Vagina (tissue), 2 donors: Measurements from ENCODE around the gene TPRG1L. TPM values are rescaled to one million over a fixed set of nuclear protein-coding genes. Genes with fewer than 3 reads are reported as not detected.

Experiments
- DNase-seq, 2 donors: peaks; one replicate each; pipeline ENCODE4 v3.0.0-alpha.2; 2017; ENCODE audit errors: extremely low spot score in 2 of 2
- H3K27ac ChIP-seq: fragments of 200-600 bp; sonication (generic); one replicate; pipeline ENCODE4 v1.5.1; 2019
- H3K27me3 ChIP-seq: fragments of 200-600 bp; sonication (generic); one replicate; pipeline ENCODE4 v1.5.1; 2019
- H3K36me3 ChIP-seq, 2 donors: fragments of 200-600 bp; sonication (generic); one replicate each; pipeline ENCODE4 v1.5.1; 2017 to 2019
- H3K4me1 ChIP-seq: fragments of 200-600 bp; sonication (generic); one replicate; pipeline ENCODE4 v1.5.1; 2019
- H3K4me3 ChIP-seq, 2 donors: fragments of 200-600 bp; sonication (generic); 1 replicate in 1 of 2; 2 replicates in 1 of 2; pipeline ENCODE4 v1.5.1; 2016 to 2019
- H3K9me3 ChIP-seq: fragments of 200-600 bp; sonication (generic); one replicate; pipeline ENCODE4 v1.5.1; 2019
- POLR2A ChIP-seq, 2 donors: fragments of 450-650 bp; IDR thresholded peaks; one replicate each; pipeline ENCODE4 v1.6.1; 2017; ENCODE audit warnings: antibody characterized with exemption in 2 of 2, mild to moderate bottlenecking in 2 of 2, moderate library complexity in 2 of 2
- POLR2AphosphoS5 ChIP-seq, 2 donors: sonication (generic); formaldehyde crosslinking; IDR thresholded peaks; one replicate each; pipeline ENCODE4 v1.9.0; 2017; ENCODE audit warnings: antibody characterized with exemption in 2 of 2, mild to moderate bottlenecking in 2 of 2, low read depth in 1 of 2; ENCODE audit not compliant: insufficient read depth in 1 of 2
- intact Hi-C: fragments of 100-400 bp; cut with DNase I; formaldehyde crosslinking; loops from one replicate; pipeline ENCODE4 v1.15.1; 2023
- total RNA-seq: library from RNA; depleted of rRNA; stranded (reverse); fragments of >200 nt; gene quantifications from one replicate; pipeline ENCODE4 v1.2.3, GENCODE V29; 2016
- TF ChIP-seq, protein P1 (sequence below), 3 experiments: fragments of 450-650 bp in 2 of 3; fragments of 200-600 bp in 1 of 3; sonication (generic) in 1 of 3; IDR thresholded peaks; one replicate each; pipeline ENCODE4 v1.5.1; 2017 to 2019; ENCODE audit warnings: antibody characterized with exemption in 3 of 3, mild to moderate bottlenecking in 2 of 3, moderate library complexity in 2 of 3

The TPRG1L gene
- total RNA-seq, 1 donor from 2014 or later = 44.9 TPM

DNA sequence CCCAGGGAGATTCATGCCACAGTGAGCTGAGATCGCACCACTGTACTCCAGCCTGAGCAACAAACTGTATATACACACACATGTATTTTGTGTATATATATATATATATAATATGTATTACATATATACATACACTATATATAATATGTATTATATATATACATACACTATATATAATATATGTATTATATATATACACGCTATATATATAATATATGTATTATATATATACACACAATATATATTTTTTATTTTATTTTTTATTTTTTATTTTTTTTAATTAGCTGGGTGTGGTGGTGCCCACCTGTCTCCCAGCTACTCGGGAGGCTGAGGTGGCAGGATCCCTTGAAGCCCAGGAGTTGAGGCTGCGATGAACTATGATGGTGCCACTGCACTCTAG, 36.8 kb downstream of the TPRG1L start:
- no peaks in the 10 kb centered on the region for H3K4me1 ChIP-seq
- intact Hi-C loops = no loop called here
- no peak overlapping the region for H3K4me3 ChIP-seq
- H3K36me3 ChIP-seq = no peaks in the 10 kb centered on the region
- no peak for DNase-seq
- no peaks in the 10 kb centered on the region for H3K27me3 ChIP-seq
- TF ChIP-seq, protein P1, sequence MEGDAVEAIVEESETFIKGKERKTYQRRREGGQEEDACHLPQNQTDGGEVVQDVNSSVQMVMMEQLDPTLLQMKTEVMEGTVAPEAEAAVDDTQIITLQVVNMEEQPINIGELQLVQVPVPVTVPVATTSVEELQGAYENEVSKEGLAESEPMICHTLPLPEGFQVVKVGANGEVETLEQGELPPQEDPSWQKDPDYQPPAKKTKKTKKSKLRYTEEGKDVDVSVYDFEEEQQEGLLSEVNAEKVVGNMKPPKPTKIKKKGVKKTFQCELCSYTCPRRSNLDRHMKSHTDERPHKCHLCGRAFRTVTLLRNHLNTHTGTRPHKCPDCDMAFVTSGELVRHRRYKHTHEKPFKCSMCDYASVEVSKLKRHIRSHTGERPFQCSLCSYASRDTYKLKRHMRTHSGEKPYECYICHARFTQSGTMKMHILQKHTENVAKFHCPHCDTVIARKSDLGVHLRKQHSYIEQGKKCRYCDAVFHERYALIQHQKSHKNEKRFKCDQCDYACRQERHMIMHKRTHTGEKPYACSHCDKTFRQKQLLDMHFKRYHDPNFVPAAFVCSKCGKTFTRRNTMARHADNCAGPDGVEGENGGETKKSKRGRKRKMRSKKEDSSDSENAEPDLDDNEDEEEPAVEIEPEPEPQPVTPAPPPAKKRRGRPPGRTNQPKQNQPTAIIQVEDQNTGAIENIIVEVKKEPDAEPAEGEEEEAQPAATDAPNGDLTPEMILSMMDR (IDR thresholded peaks at IDR 0.05) = no peak
- no peak for TF ChIP-seq POLR2AphosphoS5 (IDR thresholded peaks at IDR 0.05; ENCODE audit: insufficient read depth in 1 of 2, low read depth in 1 of 2)
- H3K9me3 ChIP-seq = no peaks in the 10 kb centered on the region
- no peak overlapping the region for H3K27ac ChIP-seq

DNA sequence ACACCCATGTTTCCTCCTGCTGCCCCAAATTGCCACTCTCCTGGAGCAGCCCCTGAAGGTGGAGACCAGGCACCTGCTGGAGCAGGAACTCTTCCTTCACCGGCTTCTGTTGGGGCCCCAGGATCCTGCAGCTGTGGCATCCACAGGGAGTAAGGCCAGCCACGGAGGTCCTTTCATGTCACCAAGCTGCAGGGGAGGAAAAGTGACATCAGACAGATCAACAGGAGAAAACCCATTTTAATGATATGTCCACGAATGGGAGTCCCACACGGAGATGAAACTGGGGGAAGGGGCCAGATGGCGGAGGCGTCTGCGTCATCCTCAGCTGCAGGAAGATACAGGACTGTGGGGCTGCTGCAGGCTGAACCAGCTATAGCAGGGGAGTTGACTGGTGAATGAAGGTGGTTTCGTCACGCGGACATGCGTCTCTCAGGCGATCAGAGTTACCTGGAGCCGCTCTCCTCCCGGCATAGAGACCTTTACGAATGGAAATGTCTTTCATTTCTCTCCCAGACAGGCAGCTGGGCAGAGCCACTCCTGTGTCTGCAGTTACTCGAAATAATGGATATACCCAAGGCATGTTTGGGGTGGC, 37.4 kb downstream of the TPRG1L start:
- Histone ChIP-seq H3K4me3 (no peak overlapping the region), H3K4me1 (no peaks in the 10 kb centered on the region), H3K9me3 (no peaks in the 10 kb centered on the region), H3K36me3 (no peaks in the 10 kb centered on the region), H3K27me3 (no peaks in the 10 kb centered on the region), H3K27ac (no peak overlapping the region)
- no peak for TF ChIP-seq POLR2A (IDR thresholded peaks at IDR 0.05)
- TF ChIP-seq, protein P1 (IDR thresholded peaks at IDR 0.05) = no peak
- TF ChIP-seq POLR2AphosphoS5 (IDR thresholded peaks at IDR 0.05; ENCODE audit: insufficient read depth in 1 of 2, low read depth in 1 of 2) = no peak
- no peak for DNase-seq
- intact Hi-C loops = no loop called here

DNA sequence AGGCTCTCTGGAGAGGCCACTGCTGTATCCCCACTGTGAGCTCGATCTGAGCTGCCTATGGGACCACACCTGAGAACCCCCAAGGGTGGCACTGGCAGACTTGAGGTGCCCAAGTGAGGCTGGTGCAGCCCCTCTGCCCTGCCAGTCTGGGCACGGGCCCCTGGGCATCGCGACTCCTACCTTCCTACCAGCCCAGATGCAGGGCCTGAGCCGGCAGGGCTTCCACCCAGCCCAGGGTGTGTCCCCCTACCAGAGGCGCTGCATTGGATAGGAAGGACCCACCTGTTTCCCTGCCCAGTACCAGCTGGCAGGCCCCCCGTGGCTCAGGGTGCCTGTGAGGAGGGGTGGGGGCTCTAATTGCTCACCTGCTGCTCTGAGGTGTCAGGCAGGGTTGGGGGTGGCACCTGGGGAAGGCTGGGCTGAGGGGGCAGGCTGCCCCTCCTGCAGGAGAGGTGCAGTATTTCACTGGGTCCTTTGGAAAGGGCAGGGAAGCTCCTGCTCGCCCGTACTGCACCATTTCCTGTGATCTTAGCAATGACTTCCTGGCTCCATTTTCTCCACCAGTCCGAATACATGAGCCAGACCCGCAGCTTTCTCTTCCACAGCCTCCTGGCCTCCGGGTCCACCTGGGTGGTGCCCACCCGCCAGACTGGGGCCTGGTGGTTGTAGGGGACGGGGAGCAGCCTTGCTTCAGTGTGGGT, 39.3 kb downstream of the TPRG1L start:
- intact Hi-C loops = no loop called here
- H3K4me3 ChIP-seq = no peak overlapping the region
- H3K4me1 ChIP-seq = peaks cover 8% of the 10 kb centered on the region
- H3K36me3 ChIP-seq = no peaks in the 10 kb centered on the region
- no peaks in the 10 kb centered on the region for H3K9me3 ChIP-seq
- TF ChIP-seq, protein P1 (IDR thresholded peaks at IDR 0.05) = no peak
- TF ChIP-seq POLR2AphosphoS5 (IDR thresholded peaks at IDR 0.05; ENCODE audit: insufficient read depth in 1 of 2, low read depth in 1 of 2) = no peak
- no peak for TF ChIP-seq POLR2A (IDR thresholded peaks at IDR 0.05)
- DNase-seq = no peak
- no peaks in the 10 kb centered on the region for H3K27me3 ChIP-seq
- no peak overlapping the region for H3K27ac ChIP-seq

DNA sequence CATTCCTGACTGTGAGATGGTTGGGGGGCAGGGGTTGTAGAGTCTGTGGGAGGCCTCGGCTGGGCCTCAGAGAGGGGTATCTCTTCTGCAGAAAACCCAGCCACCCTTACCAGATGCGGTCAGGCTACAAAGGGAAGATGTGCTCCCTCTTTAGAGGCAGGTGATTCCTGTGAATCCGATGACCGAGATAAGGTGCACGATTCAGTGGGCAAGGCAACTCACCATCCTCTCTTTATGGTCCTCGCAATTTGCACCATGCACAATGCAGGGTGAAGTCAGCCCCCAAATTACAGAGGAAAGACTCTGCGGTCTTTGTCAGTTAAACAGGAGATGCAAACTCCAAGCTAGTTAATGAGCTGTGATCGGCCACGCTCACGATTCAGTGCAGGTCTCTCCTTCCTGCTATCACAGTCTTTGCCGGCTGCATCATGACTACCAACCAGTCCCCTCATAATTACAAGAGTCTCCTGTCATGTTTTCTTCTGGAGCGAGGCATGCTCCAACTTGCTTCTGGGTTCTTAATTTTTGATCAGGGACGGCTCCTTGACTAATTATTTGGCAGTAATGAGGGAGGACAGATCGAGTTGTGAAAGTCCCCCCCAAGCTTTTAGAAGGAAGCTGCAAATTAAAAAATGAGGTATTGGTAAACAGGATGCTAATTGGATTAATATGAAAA, 40.0 kb downstream of the TPRG1L start:
- no peak for DNase-seq
- Histone ChIP-seq H3K27me3 (no peaks in the 10 kb centered on the region), H3K9me3 (no peaks in the 10 kb centered on the region), H3K36me3 (no peaks in the 10 kb centered on the region), H3K4me1 (peaks cover 10% of the 10 kb centered on the region), H3K4me3 (no peak overlapping the region), H3K27ac (no peak overlapping the region)
- intact Hi-C loops = no loop called here
- TF ChIP-seq POLR2AphosphoS5 (IDR thresholded peaks at IDR 0.05; ENCODE audit: insufficient read depth in 1 of 2, low read depth in 1 of 2) = no peak
- TF ChIP-seq, protein P1 (IDR thresholded peaks at IDR 0.05) = no peak
- no peak for TF ChIP-seq POLR2A (IDR thresholded peaks at IDR 0.05)

DNA sequence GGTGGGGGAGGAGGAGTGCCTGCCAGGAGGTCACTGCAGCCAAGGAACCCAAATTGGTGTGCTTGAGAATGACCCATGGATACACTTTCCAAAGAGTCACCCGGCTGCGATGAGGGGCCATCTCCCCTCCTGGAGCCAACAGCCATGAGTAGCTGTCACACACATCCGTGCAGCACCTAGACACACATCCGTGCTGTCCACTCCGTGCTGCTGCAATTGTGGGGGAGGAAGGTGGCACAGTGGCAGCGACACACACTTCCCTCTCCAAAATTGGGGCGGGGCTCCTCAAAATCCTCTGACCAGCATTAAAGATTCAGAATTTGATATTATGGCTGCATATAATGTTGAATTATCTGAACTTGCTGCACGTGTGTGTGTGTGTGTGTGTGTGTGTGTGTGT, 43.3 kb downstream of the TPRG1L start:
- no peak for DNase-seq
- no peak overlapping the region for H3K27ac ChIP-seq
- peaks cover 10% of the 10 kb centered on the region for H3K4me1 ChIP-seq
- no peaks in the 10 kb centered on the region for H3K27me3 ChIP-seq
- no peak overlapping the region for H3K4me3 ChIP-seq
- intact Hi-C loops = no loop called here
- H3K9me3 ChIP-seq = no peaks in the 10 kb centered on the region
- H3K36me3 ChIP-seq = no peaks in the 10 kb centered on the region
- TF ChIP-seq, protein P1 (IDR thresholded peaks at IDR 0.05) = no peak
- no peak for TF ChIP-seq POLR2AphosphoS5 (IDR thresholded peaks at IDR 0.05; ENCODE audit: insufficient read depth in 1 of 2, low read depth in 1 of 2)
- TF ChIP-seq POLR2A (IDR thresholded peaks at IDR 0.05) = no peak
